Measurements from ENCODE around the gene EIF3A. TPM values are rescaled to one million over a fixed set of nuclear protein-coding genes. Genes with fewer than 3 reads are reported as not detected.

The EIF3A gene
- total RNA-seq, 4 donors from 2014 or later, result 118 to 147 (median 128) TPM

GRCh38 chr10:119084896-119085295, 4.3 kb upstream of the EIF3A start:
- DNase-seq (ENCODE audit: extremely low spot score), result no peak
- Histone ChIP-seq H3K4me3 (no peak overlapping the region), H3K4me1 (peaks cover 6 to 10% (median 8%) of the 10 kb centered on the region in 4 donors), H3K9me3 (no peaks in the 10 kb centered on the region), H3K36me3 (no peaks in the 10 kb centered on the region), H3K27me3 (no peaks in the 10 kb centered on the region), H3K27ac (replicated peaks in 1 of 4) (no peak overlapping the region)
- 92% methylated on average over 11 of the region's 11 CpGs for WGBS
- no peak for TF ChIP-seq POLR2AphosphoS5 (IDR thresholded peaks at IDR 0.05)
- no peak for TF ChIP-seq EP300 (IDR thresholded peaks at IDR 0.05)
- TF ChIP-seq CTCF (IDR thresholded peaks at IDR 0.05), result no peak
- TF ChIP-seq POLR2A (IDR thresholded peaks at IDR 0.05; ENCODE audit: low read depth), result no peak
- intact Hi-C loops (cut with DNase I), result no loop called here

GRCh38 chr10:119079599-119080520, 757 bp downstream of the EIF3A start:
- intact Hi-C loops (cut with DNase I), result loop anchor here (2.0 kb wide), 1 partner anchor 21 kb away; no protein-coding TSS in a partner anchor
- Histone ChIP-seq H3K36me3 (no peaks in the 10 kb centered on the region), H3K4me1 (peaks cover 22 to 56% (median 48%) of the 10 kb centered on the region in 4 donors), H3K4me3 (peak overlapping the region; percentile 81 to 99 (median 93)), H3K27me3 (no peaks in the 10 kb centered on the region), H3K27ac (replicated peaks in 1 of 4) (peak overlapping the region; percentile 98 to 99 (median 98)), H3K9me3 (no peaks in the 10 kb centered on the region)
- TF ChIP-seq POLR2AphosphoS5 (IDR thresholded peaks at IDR 0.05) (peak in 1 of 2 donors; percentile 53), CTCF (IDR thresholded peaks at IDR 0.05) (no peak)
- DNase-seq (ENCODE audit: extremely low spot score), result peak; percentile 93
- under 1% methylated on average over 21 of the region's 48 CpGs for WGBS

GRCh38 chr10:119078422-119079179, 2.0 kb downstream of the EIF3A start:
- Histone ChIP-seq H3K4me1 (peaks cover 22 to 65% (median 55%) of the 10 kb centered on the region in 4 donors), H3K36me3 (no peaks in the 10 kb centered on the region), H3K27me3 (no peaks in the 10 kb centered on the region), H3K9me3 (no peaks in the 10 kb centered on the region), H3K27ac (replicated peaks in 1 of 4) (peak overlapping the region in 3 of 4 donors; percentile 98 to 99 (median 98)), H3K4me3 (peak overlapping the region; percentile 81 to 99 (median 93))
- TF ChIP-seq EP300 (IDR thresholded peaks at IDR 0.05) (no peak), POLR2A (IDR thresholded peaks at IDR 0.05; ENCODE audit: low read depth) (no peak), POLR2AphosphoS5 (IDR thresholded peaks at IDR 0.05) (no peak), CTCF (IDR thresholded peaks at IDR 0.05) (no peak)
- 37% methylated on average over 10 of the region's 10 CpGs for WGBS
- DNase-seq (ENCODE audit: extremely low spot score), result no peak
- intact Hi-C loops (cut with DNase I), result loop anchor here (2.0 kb wide), 1 partner anchor 22 kb away; no protein-coding TSS in a partner anchor

- no peak overlapping the region for H3K4me3 ChIP-seq
- H3K4me1 ChIP-seq, result peaks cover 16 to 59% (median 45%) of the 10 kb centered on the region in 4 donors
- no peak overlapping the region for H3K27ac ChIP-seq (replicated peaks in 1 of 4)
- DNase-seq (ENCODE audit: extremely low spot score), result no peak
- peaks cover 21 to 48% (median 40%) of the 10 kb centered on the region in 4 donors for H3K36me3 ChIP-seq
- TF ChIP-seq POLR2A (IDR thresholded peaks at IDR 0.05; ENCODE audit: low read depth) (no peak), EP300 (IDR thresholded peaks at IDR 0.05) (no peak), POLR2AphosphoS5 (IDR thresholded peaks at IDR 0.05) (no peak), CTCF (IDR thresholded peaks at IDR 0.05) (no peak)
- H3K9me3 ChIP-seq, result no peaks in the 10 kb centered on the region
- H3K27me3 ChIP-seq, result no peaks in the 10 kb centered on the region
- WGBS, result 74% methylated on average over 6 of the region's 6 CpGs
- intact Hi-C loops (cut with DNase I), result no loop called here
Observed at GRCh38 chr10:119073584-119073983, 7.0 kb downstream of the EIF3A start.

Data from esophagus muscularis mucosa (tissue), 4 donors.